Hepatocyte (in vitro differentiated cells): Measurements from ENCODE around the gene RTRAF. TPM values are rescaled to one million over a fixed set of nuclear protein-coding genes. Genes with fewer than 3 reads are reported as not detected.

Source experiments
- DNase-seq: peaks from one replicate; pipeline ENCODE4 v3.0.0-alpha.2; 2016; ENCODE audit warnings: low spot score
- H2AFZ ChIP-seq: fragments of 200-600 bp; sonication (generic); 2 replicates; pipeline ENCODE4 v1.6.0; 2016; ENCODE audit warnings: antibody characterized with exemption, mild to moderate bottlenecking
- H3K27ac ChIP-seq: fragments of 200-600 bp; sonication (generic); 2 replicates; pipeline ENCODE4 v1.5.1; 2016; ENCODE audit warnings: mild to moderate bottlenecking
- H3K27me3 ChIP-seq: fragments of 200-600 bp; sonication (generic); 2 replicates; pipeline ENCODE4 v1.6.1; 2016
- H3K36me3 ChIP-seq: fragments of 200-600 bp; sonication (generic); replicated peaks from 2 replicates; pipeline ENCODE4 v1.5.1; 2016; ENCODE audit warnings: low read depth; ENCODE audit not compliant: insufficient read depth
- H3K4me1 ChIP-seq: fragments of 200-600 bp; sonication (generic); 2 replicates; pipeline ENCODE4 v1.5.1; 2016; ENCODE audit warnings: mild to moderate bottlenecking, moderate library complexity; ENCODE audit not compliant: insufficient read depth
- H3K4me2 ChIP-seq: fragments of 200-600 bp; sonication (generic); 2 replicates; pipeline ENCODE4 v1.6.0; 2016
- H3K4me3 ChIP-seq: fragments of 200-600 bp; sonication (generic); 2 replicates; pipeline ENCODE4 v1.5.1; 2016; ENCODE audit warnings: mild to moderate bottlenecking
- H3K79me2 ChIP-seq: fragments of 200-600 bp; sonication (generic); 2 replicates; pipeline ENCODE4 v1.6.0; 2017; ENCODE audit warnings: mild to moderate bottlenecking
- H3K9me2 ChIP-seq: fragments of 200-600 bp; sonication (generic); replicated peaks from 2 replicates; pipeline ENCODE4 v1.6.0; 2017; ENCODE audit warnings: mild to moderate bottlenecking; ENCODE audit not compliant: insufficient read depth
- H3K9me3 ChIP-seq: fragments of 200-600 bp; sonication (generic); 2 replicates; pipeline ENCODE4 v1.5.1; 2016; ENCODE audit warnings: low read depth, mild to moderate bottlenecking
- H4K20me1 ChIP-seq: fragments of 200-600 bp; sonication (generic); 2 replicates; pipeline ENCODE4 v1.6.0; 2016; ENCODE audit warnings: mild to moderate bottlenecking; ENCODE audit not compliant: insufficient read depth, poor library complexity, severe bottlenecking
- EZH2 ChIP-seq: fragments of 200-600 bp; sonication (generic); IDR thresholded peaks from 2 replicates; pipeline ENCODE4 v1.6.1; 2016; ENCODE audit warnings: antibody characterized with exemption, mild to moderate bottlenecking, borderline replicate concordance
- EZH2phosphoT487 ChIP-seq: fragments of 200-600 bp; sonication (generic); IDR thresholded peaks from one replicate; pipeline ENCODE4 v1.6.1; 2018; ENCODE audit warnings: antibody characterized with exemption, mild to moderate bottlenecking, low read depth, moderate library complexity; ENCODE audit not compliant: unreplicated experiment, severe bottlenecking
- WGBS: methylation state at CpG from one replicate; pipeline ENCODE4 v1.1.6; 2016; ENCODE audit warnings: low lambda C conversion rate; ENCODE audit errors: missing lambda C conversion rate; 5-methylcytosine and 5-hydroxymethylcytosine counted together
- polyA plus RNA-seq: library from polyadenylated mRNA; unstranded; fragments of >200 nt; fragmentation: Nextera tagmentation; extraction: Ambion mirVana; gene quantifications from 2 replicates; pipeline ENCODE4 v1.2.1, GENCODE V29; 2016
- total RNA-seq: library from RNA; depleted of rRNA; stranded (reverse); fragments of >200 nt; gene quantifications from 2 replicates; pipeline ENCODE4 v1.2.3, GENCODE V29; 2014
- TF ChIP-seq, protein P1 (sequence below): fragments of 200-600 bp; sonication (generic); IDR thresholded peaks from 2 replicates; pipeline ENCODE4 v1.5.1; 2016; ENCODE audit warnings: antibody characterized with exemption, mild to moderate bottlenecking; ENCODE audit not compliant: poor library complexity

The RTRAF gene
- total and polyA plus RNA-seq, 2 experiments from 2014 or later, result 94.7 to 194 TPM

DNA sequence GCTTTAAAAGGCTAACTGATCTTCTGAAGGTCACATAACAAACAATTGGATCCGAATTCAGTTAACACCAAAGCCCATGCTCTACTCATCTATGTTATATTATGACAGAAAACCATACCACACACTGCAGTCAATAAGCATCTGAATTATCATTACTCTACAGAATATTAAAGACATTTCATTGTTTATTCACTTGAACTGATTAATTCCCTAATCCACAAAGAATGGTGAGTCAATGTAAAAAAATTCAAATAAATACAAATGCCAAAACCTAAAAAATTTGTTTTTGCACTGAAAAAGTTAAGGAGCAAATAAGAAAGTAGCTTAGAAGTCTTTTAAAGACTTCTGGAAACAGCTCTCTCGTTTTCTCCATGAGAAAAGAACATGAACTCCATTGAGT lies 65.8 kb downstream of the RTRAF start:
- Histone ChIP-seq H3K4me3 (no peak overlapping the region), H3K27ac (no peak overlapping the region), H3K9me3 (no peaks in the 10 kb centered on the region), H3K4me1 (peaks cover 30% of the 10 kb centered on the region), H4K20me1 (no peaks in the 10 kb centered on the region), H3K79me2 (peaks cover 3% of the 10 kb centered on the region), H3K9me2 (no peaks in the 10 kb centered on the region), H3K27me3 (no peaks in the 10 kb centered on the region), H3K4me2 (no peak overlapping the region), H3K36me3 (no peaks in the 10 kb centered on the region), H2AFZ (no peak overlapping the region)
- WGBS, result 81% methylated on average over 2 of the region's 2 CpGs
- TF ChIP-seq, protein P1, sequence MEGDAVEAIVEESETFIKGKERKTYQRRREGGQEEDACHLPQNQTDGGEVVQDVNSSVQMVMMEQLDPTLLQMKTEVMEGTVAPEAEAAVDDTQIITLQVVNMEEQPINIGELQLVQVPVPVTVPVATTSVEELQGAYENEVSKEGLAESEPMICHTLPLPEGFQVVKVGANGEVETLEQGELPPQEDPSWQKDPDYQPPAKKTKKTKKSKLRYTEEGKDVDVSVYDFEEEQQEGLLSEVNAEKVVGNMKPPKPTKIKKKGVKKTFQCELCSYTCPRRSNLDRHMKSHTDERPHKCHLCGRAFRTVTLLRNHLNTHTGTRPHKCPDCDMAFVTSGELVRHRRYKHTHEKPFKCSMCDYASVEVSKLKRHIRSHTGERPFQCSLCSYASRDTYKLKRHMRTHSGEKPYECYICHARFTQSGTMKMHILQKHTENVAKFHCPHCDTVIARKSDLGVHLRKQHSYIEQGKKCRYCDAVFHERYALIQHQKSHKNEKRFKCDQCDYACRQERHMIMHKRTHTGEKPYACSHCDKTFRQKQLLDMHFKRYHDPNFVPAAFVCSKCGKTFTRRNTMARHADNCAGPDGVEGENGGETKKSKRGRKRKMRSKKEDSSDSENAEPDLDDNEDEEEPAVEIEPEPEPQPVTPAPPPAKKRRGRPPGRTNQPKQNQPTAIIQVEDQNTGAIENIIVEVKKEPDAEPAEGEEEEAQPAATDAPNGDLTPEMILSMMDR, result no peak
- no peak for TF ChIP-seq EZH2phosphoT487
- TF ChIP-seq EZH2, result no peak
- DNase-seq, result no peak

DNA sequence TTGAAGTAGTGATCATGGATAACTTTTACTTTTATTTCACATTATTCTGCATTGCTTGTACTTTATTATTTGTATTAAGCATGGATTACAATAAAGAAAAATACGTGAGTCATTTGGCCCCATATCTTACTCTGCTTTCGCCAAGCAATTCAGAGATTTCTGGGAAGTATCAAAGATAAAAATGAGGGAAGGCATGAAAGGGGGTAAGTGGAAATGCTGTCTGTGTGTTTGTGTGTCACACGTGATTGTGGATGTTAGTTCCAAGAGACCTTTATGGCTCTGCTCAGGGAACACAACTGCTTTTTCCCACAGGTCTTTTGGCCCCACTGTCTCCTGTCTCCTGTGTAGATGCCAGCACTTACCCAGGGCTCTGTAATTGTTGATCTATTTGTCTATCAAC lies 69.0 kb downstream of the RTRAF start:
- no peak overlapping the region for H3K4me2 ChIP-seq
- TF ChIP-seq EZH2 (no peak), EZH2phosphoT487 (no peak)
- TF ChIP-seq, protein P1, result no peak
- no peak overlapping the region for H3K27ac ChIP-seq
- no peaks in the 10 kb centered on the region for H3K27me3 ChIP-seq
- no peaks in the 10 kb centered on the region for H3K9me3 ChIP-seq
- WGBS, result 83% methylated on average over 3 of the region's 3 CpGs
- H3K4me1 ChIP-seq, result peaks cover 29% of the 10 kb centered on the region
- no peaks in the 10 kb centered on the region for H4K20me1 ChIP-seq
- no peak overlapping the region for H3K4me3 ChIP-seq
- no peaks in the 10 kb centered on the region for H3K36me3 ChIP-seq
- H2AFZ ChIP-seq, result no peak overlapping the region
- no peaks in the 10 kb centered on the region for H3K9me2 ChIP-seq
- H3K79me2 ChIP-seq, result no peaks in the 10 kb centered on the region
- DNase-seq, result no peak

DNA sequence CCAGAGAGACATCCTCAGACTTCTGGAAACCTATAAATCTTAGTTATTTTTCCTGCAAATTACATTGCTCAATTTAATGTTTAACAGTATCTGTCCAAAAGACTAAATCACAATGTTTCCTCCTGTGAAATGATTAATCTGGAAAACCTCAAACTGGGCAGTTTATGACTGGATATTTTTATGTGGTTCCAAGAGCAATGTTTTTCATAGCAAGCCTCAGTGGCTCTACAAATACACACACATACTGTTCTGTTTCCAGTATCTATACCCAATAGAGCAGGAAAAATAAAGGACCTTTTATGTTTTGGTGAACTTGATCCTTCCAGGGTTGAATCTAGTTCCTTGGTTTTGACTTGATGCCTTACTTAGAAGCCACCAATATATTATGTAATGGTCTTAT lies 70.3 kb downstream of the RTRAF start:
- peaks cover 32% of the 10 kb centered on the region for H3K4me1 ChIP-seq
- TF ChIP-seq EZH2, result no peak
- TF ChIP-seq, protein P1, result no peak
- no peak for TF ChIP-seq EZH2phosphoT487
- H3K9me2 ChIP-seq, result no peaks in the 10 kb centered on the region
- no peaks in the 10 kb centered on the region for H3K9me3 ChIP-seq
- DNase-seq, result no peak
- H3K36me3 ChIP-seq, result no peaks in the 10 kb centered on the region
- H2AFZ ChIP-seq, result no peak overlapping the region
- no peak overlapping the region for H3K4me2 ChIP-seq
- no peaks in the 10 kb centered on the region for H4K20me1 ChIP-seq
- no peaks in the 10 kb centered on the region for H3K27me3 ChIP-seq
- no peak overlapping the region for H3K27ac ChIP-seq
- no peak overlapping the region for H3K4me3 ChIP-seq
- H3K79me2 ChIP-seq, result no peaks in the 10 kb centered on the region

DNA sequence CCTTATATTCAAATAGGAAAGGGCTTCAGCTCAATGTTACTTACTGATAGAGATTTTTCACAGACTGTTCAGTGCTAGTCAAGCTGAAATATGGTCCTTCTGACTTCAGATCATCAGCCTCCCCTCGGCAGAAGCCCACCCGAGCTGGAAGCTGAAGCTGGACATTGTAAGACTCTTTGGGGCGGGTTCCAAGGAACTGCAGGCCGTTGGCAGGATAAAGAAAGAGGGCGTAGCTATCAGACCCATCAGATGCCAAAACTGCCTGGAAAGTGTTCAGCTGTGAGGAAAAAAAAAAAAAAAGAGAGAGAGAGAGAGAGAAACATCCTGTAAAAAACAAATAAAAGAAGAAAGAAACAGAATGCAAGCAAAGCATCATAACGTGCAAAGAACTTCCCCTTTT lies 70.7 kb downstream of the RTRAF start:
- H3K36me3 ChIP-seq, result no peaks in the 10 kb centered on the region
- no peak overlapping the region for H3K4me3 ChIP-seq
- TF ChIP-seq, protein P1, result no peak
- TF ChIP-seq EZH2phosphoT487 (no peak), EZH2 (no peak)
- no peak overlapping the region for H3K4me2 ChIP-seq
- no peak overlapping the region for H3K27ac ChIP-seq
- no peak overlapping the region for H2AFZ ChIP-seq
- no peaks in the 10 kb centered on the region for H4K20me1 ChIP-seq
- peaks cover 32% of the 10 kb centered on the region for H3K4me1 ChIP-seq
- H3K9me2 ChIP-seq, result no peaks in the 10 kb centered on the region
- 72% methylated on average over 6 of the region's 6 CpGs for WGBS
- H3K27me3 ChIP-seq, result no peaks in the 10 kb centered on the region
- no peak for DNase-seq
- H3K9me3 ChIP-seq, result no peaks in the 10 kb centered on the region
- no peaks in the 10 kb centered on the region for H3K79me2 ChIP-seq
